NCI-H1694 (cell line): Measurements from ENCODE around the gene DEUP1.

Experiments used
- DNase-seq: peaks from one replicate; lab custom pipeline; 2025; lab: John Stamatoyannopoulos, UW

DEUP1 gene

DNA sequence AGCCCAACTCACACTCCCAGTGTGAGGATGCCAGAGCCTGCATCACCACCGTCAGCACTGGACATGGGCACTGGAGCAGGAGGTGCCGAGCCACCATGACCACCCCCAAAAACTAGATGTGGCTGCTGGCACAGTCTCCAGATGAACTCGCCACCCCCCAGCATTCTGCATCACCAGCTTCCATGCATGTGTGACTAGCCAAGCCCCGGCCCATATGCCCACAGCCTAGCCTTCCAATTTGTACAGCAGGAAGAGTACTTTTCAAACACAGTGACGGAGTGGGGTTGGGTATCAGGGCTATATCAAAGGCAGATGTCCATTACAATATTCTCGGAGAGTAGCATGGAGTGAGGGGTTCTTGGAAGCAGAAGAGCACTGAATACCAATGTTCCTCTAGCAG, 149.7 kb downstream of the DEUP1 start:
- DNase-seq = no peak

GRCh38 chr11:93480756-93481155, 150.2 kb downstream of the DEUP1 start:
- no peak for DNase-seq

DNA sequence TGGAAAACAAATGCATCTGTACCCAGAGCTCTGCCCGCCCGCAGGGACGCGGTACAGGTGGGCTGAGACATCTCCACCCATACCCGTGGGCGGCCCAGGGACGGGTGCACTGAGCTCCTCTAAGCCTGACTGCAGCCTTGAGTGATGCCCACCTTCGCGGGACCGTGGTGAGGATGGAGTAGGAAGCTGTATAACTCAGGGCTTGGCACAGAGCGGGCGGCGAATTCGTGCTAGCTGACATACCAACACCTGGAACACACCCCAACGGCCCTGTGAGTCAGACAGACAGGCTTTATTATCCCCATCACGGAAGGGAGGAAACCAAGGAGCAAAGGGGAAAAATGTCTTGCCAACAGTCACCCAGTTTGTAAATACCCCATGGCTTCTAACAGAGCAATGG, 150.7 kb downstream of the DEUP1 start:
- no peak for DNase-seq

DNA sequence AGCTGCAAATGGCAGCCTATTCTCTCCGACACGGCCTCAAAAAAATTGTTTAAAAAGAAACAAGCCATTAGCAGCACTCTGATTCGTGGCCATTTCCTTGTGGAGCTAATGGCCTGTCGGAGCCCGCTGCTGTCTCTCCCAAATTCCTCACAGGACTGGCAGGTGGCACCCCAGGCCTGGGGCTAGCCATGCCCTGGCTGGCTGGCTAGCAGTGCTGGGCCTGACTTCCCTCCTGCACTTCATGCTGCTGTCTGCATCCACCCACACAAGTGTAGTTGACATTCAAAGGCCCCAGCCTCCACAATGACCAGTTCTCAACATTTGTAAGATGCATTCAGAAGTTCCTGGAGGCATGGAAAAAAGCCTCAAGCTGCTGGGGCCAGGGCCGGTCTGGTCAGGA, 151.2 kb downstream of the DEUP1 start:
- no peak for DNase-seq

DNA sequence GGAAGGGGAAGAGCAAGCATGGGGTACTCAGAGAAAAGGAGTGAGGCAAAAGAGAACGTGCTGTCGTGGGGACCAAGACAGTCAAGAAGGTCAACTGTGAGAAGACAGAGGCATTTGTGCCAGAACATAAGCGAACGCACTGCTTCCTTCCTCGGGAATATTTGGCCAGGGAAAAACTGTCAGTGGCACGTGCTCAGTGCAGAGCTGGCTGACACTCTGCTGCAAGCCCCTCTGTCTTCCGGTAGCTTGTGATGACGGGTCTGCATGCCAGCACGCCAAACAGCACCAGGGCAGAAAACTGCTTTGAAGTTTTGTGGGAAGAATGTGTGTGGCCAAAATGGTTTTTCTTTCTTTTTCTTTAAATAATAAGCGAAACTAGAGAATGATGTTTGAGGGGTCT, 152.0 kb downstream of the DEUP1 start:
- no peak for DNase-seq

DNA sequence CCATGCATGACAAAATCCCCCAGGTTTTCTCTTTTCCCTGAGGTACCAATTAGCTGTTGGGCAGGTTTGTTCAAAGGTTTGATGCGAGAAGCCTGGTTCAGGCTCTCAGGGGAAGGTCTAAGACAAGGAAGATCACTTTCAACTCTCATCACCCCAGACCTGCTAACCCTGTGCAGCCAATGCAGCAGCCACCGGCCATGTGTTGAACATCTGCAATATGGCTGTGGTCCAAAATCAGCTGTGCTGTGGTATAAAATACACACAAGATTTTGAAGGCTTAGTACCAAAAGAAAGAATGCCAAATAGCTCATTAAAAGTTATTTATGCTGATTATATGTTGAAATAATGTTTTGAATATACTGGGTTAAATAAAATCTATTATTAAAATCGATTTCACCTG, 154.2 kb downstream of the DEUP1 start:
- DNase-seq = no peak

DNA sequence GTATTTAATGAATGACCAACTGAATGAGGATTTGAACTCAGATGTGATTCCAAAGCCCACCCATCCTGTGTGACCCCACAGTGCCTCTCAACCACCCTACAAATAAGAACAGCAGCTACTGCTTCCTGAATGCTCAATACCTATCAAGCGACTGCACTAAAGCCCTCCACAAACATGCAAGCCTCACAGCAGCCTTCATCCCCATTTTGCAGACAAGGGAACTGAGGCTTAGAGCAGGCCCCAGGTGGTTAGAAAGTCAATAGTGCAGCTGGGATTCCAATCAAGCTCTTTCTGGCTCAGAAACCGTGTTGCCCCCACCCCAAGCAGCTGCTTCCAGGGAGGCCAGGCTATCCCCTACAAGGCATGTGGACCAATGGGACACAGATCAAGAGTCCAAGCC, 155.4 kb downstream of the DEUP1 start:
- no peak for DNase-seq

DNA sequence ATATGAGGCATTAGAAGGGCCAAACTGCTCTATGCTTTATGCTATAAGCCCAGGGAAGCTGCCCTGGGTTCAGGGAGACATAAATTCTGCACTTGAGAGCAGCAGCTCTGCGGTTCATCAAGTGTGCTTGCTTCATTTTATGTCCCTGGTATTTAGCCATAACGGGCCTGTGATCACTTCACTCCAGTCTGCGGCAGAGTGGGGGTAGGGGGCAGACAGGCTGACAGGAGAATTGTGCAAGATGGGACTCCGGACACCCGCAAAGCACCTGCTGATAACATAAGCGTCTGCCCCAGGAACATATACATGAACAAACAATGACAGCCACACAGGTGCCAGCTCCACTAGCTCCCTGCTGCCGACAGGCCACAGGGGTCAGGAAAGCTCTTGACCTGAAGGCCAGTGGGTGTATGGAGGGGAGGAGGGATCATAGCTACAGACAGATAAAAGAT, 156.5 kb downstream of the DEUP1 start:
- no peak for DNase-seq
